Sigmoid colon (tissue), 4 donors: ENCODE data around the gene IFIT5.

Experiments
- POLR2A ChIP-seq, 2 donors: fragments of 450-650 bp; IDR thresholded peaks; one replicate each; pipeline ENCODE4 v1.6.1; 2016; ENCODE audit warnings: antibody characterized with exemption in 2 of 2, mild to moderate bottlenecking in 2 of 2, moderate library complexity in 2 of 2
- POLR2AphosphoS5 ChIP-seq, 4 donors: sonication (generic); formaldehyde crosslinking; IDR thresholded peaks; one replicate each; pipeline ENCODE4 v1.6.1; 2017; ENCODE audit warnings: antibody characterized with exemption in 4 of 4
- TF ChIP-seq, protein P1 (sequence below), 4 experiments: fragments of 450-650 bp in 3 of 4; fragments of 200-600 bp in 1 of 4; IDR thresholded peaks; one replicate each; pipeline ENCODE4 v1.5.1; 2016 to 2019; ENCODE audit warnings: antibody characterized with exemption in 4 of 4, mild to moderate bottlenecking in 3 of 4, moderate library complexity in 2 of 4

DNA sequence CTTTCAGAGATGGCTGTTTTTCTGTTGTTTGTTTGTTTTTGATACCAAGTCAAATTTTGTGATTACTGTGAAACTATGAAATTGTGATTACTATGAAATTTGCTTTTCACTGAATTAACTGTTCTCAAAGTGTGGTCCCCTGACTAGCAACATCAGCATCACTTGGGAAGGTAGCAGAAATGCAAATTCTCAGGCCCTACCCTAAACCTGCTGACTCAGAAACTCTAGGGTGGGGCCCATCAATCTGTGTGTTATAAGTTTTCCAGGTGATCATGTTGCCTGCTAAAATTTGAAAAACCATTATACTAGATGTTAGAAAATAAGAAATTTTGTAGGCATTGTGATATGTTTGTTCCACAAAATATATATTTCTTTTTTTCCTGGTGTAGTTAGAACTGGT is 35.3 kb upstream of the IFIT5 start:
- TF ChIP-seq, protein P1, sequence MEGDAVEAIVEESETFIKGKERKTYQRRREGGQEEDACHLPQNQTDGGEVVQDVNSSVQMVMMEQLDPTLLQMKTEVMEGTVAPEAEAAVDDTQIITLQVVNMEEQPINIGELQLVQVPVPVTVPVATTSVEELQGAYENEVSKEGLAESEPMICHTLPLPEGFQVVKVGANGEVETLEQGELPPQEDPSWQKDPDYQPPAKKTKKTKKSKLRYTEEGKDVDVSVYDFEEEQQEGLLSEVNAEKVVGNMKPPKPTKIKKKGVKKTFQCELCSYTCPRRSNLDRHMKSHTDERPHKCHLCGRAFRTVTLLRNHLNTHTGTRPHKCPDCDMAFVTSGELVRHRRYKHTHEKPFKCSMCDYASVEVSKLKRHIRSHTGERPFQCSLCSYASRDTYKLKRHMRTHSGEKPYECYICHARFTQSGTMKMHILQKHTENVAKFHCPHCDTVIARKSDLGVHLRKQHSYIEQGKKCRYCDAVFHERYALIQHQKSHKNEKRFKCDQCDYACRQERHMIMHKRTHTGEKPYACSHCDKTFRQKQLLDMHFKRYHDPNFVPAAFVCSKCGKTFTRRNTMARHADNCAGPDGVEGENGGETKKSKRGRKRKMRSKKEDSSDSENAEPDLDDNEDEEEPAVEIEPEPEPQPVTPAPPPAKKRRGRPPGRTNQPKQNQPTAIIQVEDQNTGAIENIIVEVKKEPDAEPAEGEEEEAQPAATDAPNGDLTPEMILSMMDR (IDR thresholded peaks at IDR 0.05), result no peak
- TF ChIP-seq POLR2AphosphoS5 (IDR thresholded peaks at IDR 0.05), result no peak
- TF ChIP-seq POLR2A (IDR thresholded peaks at IDR 0.05), result no peak
